Stimulated activated CD4-positive, alpha-beta T cell treated with anti-CD3 and anti-CD28 coated beads, Interleukin-12 subunit alpha, Interleukin-12 subunit beta, amount 100 ng/mL, for 48 hours (primary cell): Measurements from ENCODE around the gene IRS2.

Experiments
- DNase-seq, 3 donors: peaks; one replicate each; pipeline ENCODE4 v3.0.0-alpha.2; 2020; ENCODE audit warnings: low read depth in 2 of 3, low spot score in 1 of 3

The IRS2 gene

GRCh38 chr13:109803825-109804224 is 17.4 kb upstream of the IRS2 start:
- DNase-seq, result no peak

DNA sequence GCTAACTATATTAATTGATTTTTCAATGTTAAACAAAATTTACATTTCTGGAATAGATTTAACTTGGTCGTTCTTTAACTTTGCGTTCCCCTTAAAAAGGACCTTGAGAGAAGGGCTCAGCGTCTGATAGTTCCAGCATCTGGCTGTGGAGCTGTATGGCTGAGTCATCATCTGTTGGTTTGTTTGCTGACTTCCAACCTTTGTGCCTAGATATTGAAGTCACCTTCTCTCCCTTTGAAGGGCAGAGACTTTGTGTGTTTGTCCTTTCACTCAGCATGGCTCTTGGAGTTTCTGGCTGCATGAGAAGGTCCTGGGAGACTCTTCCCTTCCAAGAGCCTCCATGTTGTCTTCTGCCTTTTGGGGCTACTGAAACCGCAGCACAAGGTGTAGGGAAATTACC is 16.6 kb upstream of the IRS2 start:
- DNase-seq, result no peak

DNA sequence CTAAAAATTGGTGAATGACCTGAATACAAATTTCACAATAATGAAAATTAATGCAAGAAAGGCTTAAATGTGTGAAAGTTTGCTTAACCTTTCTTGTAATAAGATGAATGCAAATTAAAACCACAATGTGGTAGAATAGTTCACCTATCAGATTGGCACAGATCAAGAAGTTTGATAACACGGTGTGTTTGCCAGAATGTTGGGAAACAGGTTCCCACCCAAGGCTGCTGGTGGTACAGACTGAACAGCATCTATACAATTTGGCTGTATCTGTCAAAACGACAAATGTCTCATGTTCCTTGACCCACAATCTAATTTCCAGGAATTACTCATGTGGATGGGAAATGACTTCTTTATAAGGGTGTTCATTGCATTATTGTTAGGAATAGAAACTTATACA is 8.6 kb upstream of the IRS2 start:
- DNase-seq, result no peak

DNA sequence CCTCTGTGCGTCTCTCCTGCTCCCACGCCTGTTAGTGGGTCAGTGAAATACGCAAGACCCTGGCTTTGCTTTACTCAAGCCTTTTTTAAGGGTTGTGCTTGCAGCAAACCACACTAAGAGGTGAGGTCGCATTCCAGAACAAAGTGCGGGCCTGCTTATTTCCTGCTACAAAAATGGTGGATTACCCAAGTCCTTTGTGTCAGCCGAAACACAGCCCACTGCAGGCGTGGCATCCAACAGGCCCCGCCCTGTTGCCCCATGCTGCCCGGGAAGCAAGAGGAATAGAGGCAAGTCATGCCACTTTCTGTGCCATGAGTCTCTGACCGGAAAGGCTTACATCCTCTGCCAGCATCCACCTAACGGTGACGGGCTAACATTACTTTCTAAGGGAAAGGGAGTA is 7.7 kb upstream of the IRS2 start:
- no peak for DNase-seq

DNA sequence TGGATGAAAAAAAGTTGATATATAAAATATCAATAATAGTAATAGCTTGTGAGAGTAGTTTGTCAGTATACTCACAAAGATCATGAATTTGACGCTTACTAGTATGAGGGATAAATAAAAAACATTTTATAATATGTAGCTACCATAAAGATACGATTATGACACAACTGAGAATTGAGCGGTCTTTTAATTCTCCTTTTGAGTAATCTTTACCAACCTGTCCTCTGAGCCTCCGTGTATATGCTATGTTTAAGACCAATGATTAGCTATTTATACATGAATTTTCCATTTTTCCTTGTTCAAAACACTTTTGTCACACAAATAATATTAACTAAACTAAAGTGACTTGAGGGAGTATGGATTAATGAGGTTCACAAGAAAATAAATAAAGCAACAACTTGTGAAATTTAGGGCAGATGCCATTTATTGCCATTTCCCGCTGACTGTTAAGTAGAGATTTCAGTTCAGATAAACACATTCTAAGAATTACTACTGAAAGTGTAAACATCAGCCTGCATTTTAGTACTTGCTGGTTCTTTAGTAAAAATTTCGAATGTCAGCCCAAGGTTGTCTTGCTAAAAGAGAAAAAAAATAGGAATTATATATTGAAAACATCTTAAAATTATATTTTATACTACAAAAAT is 6.2 kb upstream of the IRS2 start:
- DNase-seq, result no peak

DNA sequence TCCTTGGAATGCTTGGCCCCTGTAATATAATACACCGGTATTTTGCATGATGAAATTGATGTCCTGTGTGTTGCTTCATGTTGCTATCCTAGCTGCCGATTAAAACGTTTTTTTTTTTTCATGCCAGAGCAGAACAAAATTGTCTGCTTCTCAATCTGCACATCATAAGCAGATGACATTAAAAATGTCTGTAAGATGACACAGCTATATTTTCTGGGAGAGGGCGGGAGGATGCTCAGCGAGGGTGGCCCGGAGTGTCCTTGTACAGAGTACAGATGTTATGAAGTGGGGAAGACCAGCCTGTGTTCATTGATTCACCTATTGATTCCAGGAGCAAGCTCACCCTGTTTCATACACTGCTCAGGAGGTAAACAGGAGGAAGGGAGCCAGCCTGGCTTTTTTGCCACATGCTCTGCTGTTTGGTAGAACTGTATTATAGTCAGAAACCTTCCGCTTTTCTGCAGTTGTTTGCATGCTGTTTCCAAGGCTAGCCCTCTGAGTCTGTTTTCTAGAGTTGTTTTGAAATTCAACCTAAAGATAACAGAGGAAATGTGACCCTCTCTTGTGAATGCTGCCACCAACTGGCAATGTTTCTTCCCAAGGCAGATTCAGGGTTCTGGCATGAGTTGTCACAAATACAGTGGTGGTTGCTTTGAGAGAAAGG is 4.7 kb upstream of the IRS2 start:
- no peak for DNase-seq

DNA sequence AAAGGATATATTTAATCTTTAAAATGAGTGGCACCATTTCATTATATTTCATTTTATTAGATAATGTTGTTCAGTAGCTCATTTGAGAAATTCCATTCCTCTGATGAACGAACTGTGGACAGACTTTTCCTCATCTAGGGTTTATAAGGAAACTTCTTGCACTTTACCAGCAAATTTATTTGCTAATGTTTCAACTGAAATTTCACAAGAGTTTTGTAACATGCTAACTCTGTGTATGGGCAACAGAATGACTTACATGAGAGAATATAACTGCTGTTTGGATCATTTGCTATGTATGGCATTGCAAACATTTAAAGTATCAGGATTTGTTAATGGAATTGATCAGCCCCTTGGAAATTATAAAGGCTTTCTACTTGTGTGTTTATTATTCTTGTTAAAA is 3.7 kb upstream of the IRS2 start:
- no peak for DNase-seq

DNA sequence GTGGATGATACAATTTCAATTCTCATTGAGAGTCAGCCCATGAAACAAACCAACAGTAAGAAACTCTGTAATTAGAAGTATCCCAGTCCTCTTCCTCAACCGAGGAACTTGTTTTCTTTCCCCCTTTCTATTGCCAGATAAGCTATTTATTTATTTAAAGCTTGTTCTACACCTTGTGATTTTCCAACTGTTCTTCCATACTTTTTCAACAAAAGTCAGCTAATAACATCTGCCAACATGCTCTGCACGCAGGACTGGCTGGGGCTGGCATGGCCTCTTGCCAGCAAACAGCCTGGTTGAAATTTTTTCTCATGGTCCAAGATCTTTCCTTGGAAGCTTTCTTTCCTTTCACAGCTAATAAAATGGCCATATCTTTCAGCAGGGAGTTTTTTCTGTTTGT is 2.9 kb upstream of the IRS2 start:
- DNase-seq, result no peak

GRCh38 chr13:109788372-109789111 is 2.2 kb upstream of the IRS2 start:
- no peak for DNase-seq

DNA sequence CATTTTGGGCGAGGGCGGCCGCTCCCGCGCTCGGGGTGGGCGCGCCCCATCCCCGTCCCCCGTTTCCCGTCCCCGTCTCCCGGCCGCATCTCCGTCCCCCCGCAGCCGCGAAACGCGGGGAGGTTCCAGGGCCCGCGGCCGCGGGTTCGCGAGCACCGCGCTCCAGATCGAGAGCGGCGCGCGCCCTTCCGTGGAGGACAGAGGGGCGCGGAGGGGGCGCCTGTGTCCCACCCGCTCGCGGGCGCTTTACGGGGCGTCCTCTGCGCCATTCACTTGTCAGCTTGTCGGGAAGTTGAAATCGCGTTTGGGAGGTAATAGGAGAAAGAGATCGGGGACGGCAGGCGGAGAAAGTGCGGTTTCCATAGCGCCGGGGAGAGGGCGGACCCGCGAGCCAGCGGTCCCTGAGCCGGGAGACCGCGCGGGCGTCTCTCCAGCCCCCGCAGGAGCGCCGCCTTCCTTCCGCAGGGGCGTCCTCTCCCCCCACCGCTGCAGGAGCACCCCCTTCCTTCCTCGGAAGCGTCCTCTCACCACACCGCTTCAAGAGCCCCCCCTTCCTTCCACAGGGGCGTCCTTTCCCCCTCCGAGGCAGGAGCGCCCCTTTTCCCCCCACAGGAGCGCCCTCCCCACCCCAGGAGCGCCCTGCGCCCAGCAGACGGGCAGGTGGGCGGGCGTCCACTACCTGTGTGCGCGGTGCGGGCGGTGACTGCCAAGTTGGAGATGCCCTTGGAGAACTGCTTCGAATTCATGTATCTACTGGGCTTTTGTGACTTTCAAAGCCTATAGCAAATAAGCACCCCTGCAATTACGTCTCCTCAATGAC is 962 bp upstream of the IRS2 start:
- peak in 1 of 3 donors; percentile 12 for DNase-seq

DNA sequence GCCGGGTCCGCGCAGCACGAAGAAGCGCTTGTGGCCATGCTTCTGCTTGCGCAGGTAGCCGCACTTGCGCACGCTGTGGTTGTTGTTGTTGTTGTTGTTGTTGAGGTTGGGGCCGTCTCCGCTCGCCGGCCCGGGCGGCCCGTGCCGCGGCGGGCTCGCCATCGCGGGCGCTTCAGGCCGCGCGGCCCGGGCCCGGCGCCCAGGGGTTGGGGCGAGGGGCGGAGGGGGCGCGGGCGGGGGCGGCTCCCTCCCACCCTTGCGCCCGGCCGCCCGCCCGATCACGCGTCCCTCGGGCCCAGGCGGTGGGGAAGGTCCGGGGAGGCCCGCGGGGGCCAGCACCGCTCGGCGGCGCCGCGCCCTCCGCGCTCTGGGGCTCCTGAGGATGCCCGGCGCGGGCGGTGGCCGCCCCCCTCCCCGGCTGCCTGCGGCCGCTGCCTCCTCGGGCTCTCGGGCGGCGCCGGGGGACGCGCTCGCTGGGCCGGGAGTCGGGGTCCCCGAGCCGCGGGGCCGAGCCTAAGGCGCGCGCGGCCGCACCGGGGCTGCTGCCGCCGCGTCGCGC is 412 bp downstream of the IRS2 start:
- no peak for DNase-seq

GRCh38 chr13:109785141-109785891 is 1.1 kb downstream of the IRS2 start:
- DNase-seq, result peak in 1 of 3 donors; percentile 27

DNA sequence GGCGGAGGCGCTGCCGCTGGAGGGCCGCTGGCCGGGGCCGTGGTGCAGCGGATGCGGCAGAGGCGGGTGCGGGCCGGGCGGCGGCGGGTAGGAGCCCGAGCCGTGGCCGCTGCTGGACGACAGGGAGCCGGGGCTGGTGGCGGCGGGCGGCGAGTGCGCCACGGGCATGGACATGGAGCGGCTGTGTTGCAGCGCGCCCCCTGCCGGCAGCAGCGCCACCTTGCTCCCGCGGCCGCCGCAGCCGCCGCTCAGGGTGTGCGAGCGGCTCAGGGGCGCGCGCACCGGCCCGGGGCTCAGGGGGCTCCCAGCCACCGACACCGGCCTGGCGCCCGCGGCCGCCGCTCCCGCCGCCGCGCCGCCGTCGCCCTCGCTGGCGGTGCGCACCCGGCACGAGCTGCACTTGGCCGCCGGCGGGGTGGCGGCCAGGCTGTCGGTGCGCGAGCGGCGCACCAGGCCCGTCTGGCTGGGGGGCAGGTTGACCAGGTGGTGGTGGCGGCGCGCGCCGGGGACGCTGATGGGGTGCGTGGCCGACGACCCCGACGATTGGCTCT is 1.7 kb downstream of the IRS2 start:
- peak in 1 of 3 donors; percentile 64 for DNase-seq

DNA sequence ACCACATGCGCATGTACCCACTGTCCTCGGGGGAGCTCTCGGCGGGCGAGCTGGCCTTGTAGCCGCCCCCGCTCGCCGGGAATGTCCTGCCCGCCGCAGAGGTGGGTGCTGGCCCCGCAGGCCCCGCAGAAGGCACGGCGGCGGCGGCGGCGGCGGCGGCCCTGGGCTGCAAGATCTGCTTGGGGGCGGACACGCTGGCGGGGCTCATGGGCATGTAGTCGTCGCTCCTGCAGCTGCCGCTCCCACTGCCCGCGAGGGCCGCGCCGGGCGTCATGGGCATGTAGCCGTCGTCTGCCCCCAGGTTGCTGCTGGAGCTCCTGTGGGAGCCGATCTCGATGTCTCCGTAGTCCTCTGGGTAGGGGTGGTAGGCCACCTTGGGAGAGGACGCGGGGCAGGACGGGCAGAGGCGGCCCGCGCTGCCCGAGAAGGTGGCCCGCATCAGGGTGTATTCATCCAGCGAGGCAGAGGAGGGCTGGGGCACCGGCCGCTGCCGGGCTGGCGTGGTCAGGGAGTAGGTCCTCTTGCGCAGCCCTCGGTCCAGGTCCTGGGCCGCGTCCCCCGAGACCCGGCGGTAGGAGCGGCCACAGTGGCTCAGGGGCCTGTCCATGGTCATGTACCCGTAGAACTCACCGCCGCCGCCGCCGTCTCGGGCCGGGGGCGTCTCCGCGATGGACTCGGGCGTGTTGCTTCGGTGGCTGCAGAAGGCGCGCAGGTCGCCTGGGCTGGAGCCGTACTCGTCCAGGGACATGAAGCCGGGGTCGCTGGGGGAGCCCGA is 2.4 kb downstream of the IRS2 start:
- no peak for DNase-seq

GRCh38 chr13:109783447-109783814 is 3.0 kb downstream of the IRS2 start:
- DNase-seq, result no peak

- no peak for DNase-seq
These were observed 3.5 kb downstream of the IRS2 start for GRCh38 chr13:109782823-109783431.

DNA sequence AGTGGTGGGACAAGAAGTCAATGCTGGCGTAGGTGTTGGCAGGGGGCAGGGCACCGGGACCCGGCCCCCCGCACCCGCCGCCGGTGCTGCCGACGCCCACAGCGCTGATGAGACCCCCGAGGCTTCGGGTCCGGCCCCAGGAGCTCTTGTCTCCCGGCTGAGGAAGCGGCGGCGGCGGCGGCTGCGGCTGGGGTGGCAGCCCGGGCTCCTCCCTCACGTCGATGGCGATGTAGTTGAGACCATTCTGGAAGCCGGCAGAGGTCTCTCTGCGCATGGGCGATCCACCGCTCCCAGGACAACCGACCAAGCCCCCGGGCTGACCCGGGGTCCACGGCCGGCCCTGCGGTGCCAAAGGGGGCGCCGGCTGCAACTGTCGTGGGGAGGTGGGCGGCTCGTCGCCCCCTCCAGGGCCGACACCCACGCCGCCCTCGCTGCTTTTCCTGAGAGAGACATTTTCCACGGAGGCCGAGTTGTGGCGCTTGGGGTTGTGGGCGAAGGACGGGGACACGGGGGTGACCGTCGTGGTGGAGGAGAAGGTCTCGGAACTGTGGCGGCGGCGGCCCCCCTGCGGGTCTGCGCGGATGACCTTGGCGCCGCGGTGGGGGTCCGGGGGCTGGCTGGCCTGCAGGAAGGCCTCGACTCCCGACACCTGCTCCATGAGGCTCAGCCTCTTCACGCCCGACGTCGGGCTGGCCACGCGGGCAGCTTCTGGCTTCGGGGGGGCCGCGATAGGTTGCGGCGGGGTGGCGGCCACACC is 4.1 kb downstream of the IRS2 start:
- DNase-seq, result no peak

DNA sequence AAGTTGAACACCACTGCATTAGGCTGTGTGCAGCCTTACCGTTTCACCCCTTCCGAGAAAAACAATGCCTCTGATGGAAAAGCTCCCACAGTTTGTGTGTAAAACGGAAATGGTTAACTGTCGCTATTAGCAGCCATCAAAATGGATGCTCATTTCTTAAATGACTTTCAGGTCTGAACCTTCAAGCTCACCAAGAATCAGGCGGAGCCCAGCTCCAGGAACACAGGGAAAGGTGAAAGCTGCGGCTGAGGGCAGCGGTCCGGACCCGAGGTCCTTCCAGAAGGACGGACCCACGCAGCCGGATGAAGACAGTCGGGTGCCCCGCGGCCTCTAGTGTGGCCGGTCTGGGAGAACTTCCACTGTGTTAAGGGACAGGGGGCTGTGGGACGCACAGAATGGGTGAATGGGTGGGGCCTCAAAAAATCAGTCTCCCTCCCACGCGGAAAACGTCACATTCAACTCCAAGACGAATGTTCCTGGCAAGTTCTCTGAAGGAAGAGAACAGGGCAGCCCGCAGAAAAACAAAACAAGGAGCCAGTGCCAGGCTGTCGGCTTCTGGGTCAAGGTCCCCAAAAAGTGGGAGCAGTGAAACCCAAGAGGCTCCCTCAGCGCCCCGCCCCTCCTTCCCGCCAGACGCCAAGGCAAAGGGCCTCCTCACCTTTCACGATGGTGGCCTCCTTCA is 4.9 kb downstream of the IRS2 start:
- no peak for DNase-seq
